A549 treated with AZD9567 at 1 μM for 4 hours (cell line): ENCODE measurements around the gene ZNF610. TPM values are rescaled to one million over a fixed set of nuclear protein-coding genes. Genes with fewer than 3 reads are reported as not detected.

Experiments used
- total RNA-seq: library from RNA; stranded (reverse); fragments of 200-300 nt; extraction: Qiagen RNA extraction; gene quantifications from 5 replicates; pipeline ENCODE4 v1.2.3, GENCODE V29; 2022; ENCODE audit not compliant: insufficient read depth

Gene ZNF610
- 0.12 TPM in 1 of 5 replicates, not detected in the others for total RNA-seq

DNA sequence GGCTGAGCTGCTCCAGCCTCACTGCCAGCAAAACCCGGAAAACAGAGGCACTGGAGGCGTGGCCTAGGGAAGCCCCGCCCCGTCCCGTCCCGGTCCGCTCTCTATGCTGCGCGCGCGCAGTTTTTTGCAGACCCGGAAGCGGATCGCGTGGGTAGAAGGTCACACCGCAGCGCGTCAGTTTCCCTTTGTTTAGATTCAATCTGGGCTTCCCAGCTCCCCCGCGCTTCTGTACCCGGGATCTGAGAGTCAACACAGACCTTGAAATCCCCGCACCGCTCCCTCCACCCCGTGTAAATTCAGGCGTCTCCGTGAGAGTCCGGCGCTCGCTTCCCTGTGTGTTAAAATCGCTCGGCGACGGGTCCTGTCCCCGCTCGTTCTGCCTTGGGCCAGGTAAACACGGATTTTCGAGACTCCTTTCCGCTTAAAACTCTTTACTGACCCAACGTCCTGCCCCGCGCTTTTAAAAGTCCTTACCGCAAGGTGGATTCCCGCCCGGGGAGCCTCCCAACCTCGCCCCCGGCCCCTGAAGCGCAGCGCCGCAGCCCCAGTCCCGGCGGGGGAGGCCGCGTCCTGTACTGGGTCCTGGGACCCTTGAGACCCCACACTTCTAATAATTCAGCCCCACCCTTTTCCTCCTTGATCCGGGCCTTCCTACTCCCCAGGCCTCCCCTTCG, at the start of gene ZNF610:
ZNF610 (plus strand) TSS at position 127 of the 674 bp plus-strand sequence. CDS start 12,930 bp downstream, outside the sequence.

DNA sequence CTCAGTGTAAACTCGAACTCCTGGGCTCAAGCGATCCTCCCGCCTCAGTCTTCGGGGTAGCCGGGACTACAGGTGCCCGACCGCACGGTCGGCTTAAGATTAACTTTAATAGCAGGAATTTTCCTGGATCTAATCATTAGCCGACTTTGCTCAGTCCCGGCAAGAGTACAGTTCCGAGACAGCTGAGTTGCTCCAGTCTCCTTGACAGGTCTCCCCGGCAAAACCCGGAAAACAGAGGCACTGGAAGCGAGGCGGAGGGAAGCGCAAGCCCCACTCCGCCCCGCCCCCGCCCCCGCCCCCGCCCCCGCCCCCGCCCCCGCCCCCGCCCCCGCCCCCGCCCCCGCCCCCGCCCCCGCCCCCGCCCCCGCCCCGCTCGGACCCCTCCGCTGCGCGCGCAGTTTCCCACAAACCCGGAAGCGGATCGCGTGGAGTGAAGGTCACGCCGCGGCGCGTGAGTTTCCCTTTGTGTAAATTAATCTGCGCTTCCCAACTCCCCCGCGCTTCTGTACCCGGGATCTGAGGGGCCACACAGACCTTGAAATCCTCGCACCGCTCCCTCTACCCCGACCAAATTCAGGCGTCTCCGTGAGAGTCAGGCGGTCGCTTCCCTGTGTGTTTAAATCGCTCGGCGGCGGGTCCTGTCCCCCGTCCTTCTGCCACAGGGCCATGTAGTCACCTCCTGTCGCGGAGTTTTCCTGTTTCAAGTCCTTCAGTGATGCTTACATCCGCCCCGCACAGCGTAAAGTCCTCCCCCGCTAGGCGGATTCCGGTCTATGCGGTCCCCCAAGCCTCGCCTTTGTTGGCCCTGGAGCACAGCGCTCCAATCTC, 39.1 kb upstream of the ZNF610 start, which contains the start of gene ZNF480:
ZNF480 (plus strand) TSS at position 397 of the 828 bp plus-strand sequence. CDS start 3,244 bp downstream, outside the sequence.

GRCh38 chr19:52369559-52370340, 33.7 kb downstream of the ZNF610 start, which contains the start of gene ZNF880:
Gene ZNF880, plus strand, starts transcription at chr19:52369923. Its CDS starts 43 bp downstream, at chr19:52369966.

DNA sequence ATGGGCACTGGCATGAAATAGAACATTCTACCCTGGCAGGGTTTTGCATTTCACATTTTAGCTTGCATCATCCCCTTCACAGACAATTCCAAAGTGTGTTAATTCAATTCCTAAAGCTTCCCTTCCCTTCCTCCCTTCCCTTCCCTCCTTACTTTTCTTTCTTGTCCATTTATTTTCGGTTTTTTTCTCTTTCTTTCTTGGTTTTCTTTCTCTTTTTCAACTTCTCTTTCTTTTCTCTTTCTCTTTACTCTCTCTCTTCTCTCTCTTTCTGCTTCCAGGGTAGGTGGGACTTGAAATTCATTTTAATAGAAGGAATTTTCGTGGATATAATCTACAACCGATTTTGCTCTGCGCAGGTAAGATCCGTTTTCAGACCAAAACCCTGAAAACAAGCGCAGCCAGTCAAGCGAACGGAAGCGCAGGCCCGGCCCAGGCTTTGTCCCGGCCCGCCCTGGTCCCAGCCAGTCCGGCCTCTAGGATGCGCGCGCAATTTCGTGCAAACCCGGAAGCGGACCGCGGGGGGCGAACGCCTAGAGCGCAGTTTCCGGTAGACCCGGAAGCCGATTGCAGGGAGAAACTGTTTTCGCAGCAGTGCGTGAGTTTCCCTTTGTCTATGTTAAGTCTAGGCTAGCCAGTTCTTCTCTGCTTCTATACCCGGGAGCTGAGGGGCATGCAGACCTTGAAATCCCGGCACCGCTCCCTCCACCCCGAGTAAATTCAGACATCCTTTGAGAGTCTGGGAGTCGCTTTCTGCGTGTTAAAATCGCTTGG, 61.5 kb downstream of the ZNF610 start, which contains the start of gene ZNF528:
ZNF528 (plus strand) TSS at position 540 of the 771 bp plus-strand sequence. CDS start 4,165 bp downstream, outside the sequence.

Other genes starting within 250 kb of the ZNF610 start
- gene ZNF841, start 240.5 kb upstream of the ZNF610 start, total RNA-seq = 1.5 to 3.1 TPM (median 1.9 TPM) in 5 replicates
- 0.52 to 4.3 TPM (median 0.91 TPM) in 5 replicates for gene ZNF616, start 196.3 kb upstream of the ZNF610 start, total RNA-seq
- 0.53 to 1.1 TPM (median 0.69 TPM) in 5 replicates for gene ZNF836, start 164.6 kb upstream of the ZNF610 start, total RNA-seq
- 268 to 309 TPM (median 304 TPM) in 5 replicates for gene PPP2R1A, start 146.2 kb upstream of the ZNF610 start, total RNA-seq
- gene ZNF766, start 66.7 kb upstream of the ZNF610 start, total RNA-seq = 6.9 to 9.6 TPM (median 8.5 TPM) in 5 replicates
- 9.9 to 18.1 TPM (median 17.2 TPM) in 5 replicates for gene ZNF480, start 39.1 kb upstream of the ZNF610 start, total RNA-seq
- 0.53 to 1.2 TPM (median 0.97 TPM) in 4 of 5 replicates, not detected in the other for gene ZNF880, start 33.7 kb downstream of the ZNF610 start, total RNA-seq
- 0.10 to 0.30 TPM (median 0.26 TPM) in 3 of 5 replicates, not detected in the others for gene ZNF528, start 61.6 kb downstream of the ZNF610 start, total RNA-seq
- not detected in 5 replicates for gene ZNF534, start 92.9 kb downstream of the ZNF610 start, total RNA-seq
- not detected in 5 replicates for gene ZNF578, start 117.3 kb downstream of the ZNF610 start, total RNA-seq
- gene ZNF808, start 191.4 kb downstream of the ZNF610 start, total RNA-seq = 0.01 to 0.17 TPM (median 0.07 TPM) in 4 of 5 replicates, not detected in the other
- gene ZNF701, start 234.0 kb downstream of the ZNF610 start, total RNA-seq = 0.13 to 0.28 TPM (median 0.23 TPM) in 4 of 5 replicates, not detected in the other